ENCODE measurements around the gene LNX1.
"Not testable (repeated sequence)": the region's sequence is repeated elsewhere in the genome, so short reads cannot be mapped to it uniquely, and the experiment has no call there.

The LNX1 gene

DNA sequence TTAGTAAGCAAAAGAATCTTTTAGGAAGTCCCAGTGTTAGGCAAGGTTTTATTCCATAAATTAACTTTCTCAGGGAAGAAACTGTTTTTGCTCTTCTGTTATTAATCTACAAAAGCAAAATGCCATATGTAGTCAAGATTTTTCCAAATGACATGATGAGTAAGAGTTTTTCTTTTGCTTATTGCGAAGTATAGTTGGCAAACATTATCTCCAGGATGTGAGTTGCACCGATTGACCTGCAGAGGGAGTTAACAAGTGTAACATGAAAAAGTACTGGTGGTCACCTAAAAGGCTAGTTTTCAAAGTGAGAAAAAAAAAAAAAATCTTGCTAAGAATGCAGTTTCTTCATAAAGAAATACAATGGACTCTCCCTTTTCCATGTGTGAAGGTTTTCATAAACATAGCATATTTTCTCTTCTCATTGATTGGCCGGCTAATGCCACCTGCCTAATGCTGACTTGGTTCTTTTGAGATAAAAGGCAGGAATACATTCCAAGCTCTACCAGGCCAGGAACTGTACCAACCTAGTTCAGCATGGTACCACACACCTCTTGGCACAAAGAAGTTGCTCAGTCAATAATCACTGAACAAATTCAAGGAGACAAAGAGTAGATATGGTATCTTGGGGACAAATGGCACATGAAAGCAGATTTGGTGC is 100.2 kb downstream of the LNX1 start:
- DNase-seq, result peak; percentile 2

DNA sequence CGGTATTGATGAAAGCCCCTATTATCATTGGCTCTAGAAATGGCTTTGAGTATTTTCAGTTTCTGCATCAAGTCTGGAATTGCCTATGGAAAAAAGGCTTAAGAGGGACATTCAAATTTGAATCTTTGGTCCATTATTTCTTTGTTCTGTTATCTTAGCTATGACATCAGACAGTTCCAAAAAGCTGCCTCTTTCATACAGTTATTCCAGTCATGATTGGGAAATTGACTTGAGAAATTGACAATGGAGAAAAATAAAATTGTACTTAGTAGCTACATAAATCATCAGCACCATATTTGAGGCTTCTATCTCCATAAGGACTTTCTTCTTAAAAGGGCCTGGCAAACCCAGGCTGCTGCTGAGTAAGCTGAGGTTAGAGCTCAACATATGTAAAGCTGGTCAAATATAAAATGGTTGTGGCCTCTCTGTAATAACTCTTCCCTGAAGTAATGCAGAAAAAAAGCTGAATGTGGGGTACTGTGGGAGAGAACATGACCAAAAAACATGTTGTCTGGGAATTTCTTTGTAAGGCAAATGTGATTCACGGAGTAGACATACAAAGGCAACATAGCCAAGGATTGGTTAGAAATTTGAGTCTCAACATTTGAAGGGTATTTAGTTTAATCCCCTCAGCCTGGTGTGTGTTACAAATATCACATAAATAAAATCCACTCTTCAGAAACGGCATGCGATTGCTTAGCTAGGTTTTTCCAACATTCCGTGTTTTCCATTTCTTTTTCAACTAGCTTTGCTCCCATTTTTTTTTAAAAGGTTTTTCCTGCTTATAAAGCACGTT is 100.9 kb downstream of the LNX1 start:
- DNase-seq, result no peak

GRCh38 chr4:53489279-53489889 is 101.9 kb downstream of the LNX1 start:
- DNase-seq, result no peak

- DNase-seq, result no peak
Observed at GRCh38 chr4:53487766-53488165, 103.5 kb downstream of the LNX1 start.

DNA sequence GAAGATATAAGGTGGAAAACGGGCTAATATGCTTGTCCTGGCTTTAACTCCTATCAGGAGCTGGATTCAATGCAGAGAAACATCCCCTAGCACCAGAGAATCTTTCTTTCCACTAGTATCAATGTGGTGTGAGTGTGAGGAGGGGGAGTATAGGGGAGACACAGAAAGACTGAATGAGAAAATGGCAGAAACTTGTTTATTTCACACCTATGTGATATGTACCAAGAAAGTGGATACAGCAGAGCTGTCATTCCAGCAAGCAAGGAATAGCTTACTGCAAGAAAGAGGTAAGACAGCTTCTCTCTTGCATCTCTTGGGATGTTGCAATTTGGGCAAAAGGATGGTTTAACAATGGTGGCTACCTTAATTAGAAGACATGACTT is 105.6 kb downstream of the LNX1 start:
- DNase-seq, result no peak

DNA sequence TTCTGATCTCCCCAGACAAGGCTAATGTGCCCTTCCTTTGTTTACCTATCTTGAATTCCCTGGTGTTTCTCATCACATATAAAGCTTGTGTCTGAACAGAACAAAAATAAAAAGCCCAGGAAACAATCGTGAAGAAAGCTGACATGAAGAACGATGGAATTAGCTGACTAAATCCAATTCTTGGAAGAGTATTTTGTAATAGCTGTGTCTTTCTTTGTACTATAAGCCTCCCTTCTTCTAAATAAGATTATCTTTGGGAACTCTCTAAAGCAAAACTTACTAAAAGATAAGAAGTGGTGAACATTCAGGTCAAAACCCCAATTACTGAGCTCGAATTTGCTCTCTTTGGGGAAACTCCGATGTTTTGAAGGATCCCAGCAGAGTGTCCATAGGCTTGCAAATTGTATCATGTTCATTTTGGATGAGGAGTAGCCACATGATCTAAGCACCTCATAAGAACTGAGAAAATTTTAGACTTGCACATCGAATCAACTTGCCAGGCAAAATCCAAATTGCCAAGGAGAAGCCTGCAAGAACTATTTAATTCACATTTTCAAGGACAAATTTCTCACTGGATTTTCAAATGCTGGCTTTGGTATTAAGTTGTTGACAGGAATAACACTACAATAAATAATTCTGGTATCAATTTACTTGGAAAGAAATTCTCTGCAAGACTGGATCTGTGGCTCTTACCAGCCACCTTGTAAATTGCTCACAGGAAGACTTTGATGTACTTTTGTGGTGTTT is 106.2 kb downstream of the LNX1 start:
- DNase-seq, result no peak

GRCh38 chr4:53483250-53483649 is 108.0 kb downstream of the LNX1 start:
- DNase-seq, result no peak

DNA sequence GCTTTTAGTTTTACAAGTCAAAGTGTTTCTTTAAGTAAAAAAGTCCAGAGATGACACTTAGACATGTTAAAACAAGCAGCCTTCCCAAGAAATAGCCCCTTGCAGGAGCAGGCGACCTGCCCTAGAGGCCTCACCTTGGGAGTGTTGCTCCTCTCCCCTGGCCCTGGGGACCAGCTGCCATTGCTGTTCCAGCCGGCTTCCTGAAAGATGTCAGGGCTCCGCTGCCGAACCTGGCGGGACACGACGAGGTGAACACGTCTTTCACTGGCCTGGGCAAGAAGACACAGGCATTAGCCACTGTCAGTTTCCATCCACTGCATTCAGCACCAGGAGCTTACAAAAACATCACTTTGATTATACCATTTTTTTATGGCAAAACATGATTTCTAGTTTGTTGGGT is 109.7 kb downstream of the LNX1 start:
- DNase-seq, result no peak

GRCh38 chr4:53480909-53481308 is 110.4 kb downstream of the LNX1 start:
- peak; percentile 1 for DNase-seq

DNA sequence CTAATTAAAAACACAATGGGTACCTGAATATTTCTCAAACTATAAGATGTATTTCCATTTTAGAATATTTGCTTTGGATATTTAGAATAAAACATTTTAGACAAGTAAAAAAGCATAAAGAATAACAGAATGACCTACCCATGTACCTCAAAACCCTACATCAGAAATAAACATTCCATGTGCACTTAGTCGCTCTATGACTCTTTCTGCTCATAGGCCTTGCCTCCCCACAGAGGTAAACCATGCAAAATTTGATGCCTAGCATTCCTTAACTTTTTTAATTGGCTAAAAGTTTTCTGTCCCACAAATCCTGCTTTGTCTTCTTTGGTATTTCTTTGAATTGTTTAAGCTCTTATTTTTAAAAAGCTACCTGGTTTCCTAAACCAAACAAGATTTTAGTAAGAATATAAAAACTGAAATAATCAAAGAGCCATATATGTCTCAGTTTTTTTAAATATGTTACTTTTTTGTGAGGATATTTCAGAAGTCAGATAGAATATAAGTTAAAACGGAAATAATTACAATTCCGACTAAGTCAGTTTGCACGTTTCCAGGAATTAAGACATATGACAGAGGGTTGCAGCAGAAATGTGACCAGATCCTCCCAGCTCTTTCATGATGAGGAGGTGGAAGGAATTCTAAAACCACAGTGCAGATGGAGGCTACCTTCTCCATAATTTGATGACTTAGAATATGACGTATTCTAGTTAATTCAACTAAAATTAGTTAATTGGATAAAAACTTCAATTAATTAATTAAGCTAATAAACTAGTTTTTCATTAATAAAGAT is 111.4 kb downstream of the LNX1 start:
- DNase-seq, result no peak

DNA sequence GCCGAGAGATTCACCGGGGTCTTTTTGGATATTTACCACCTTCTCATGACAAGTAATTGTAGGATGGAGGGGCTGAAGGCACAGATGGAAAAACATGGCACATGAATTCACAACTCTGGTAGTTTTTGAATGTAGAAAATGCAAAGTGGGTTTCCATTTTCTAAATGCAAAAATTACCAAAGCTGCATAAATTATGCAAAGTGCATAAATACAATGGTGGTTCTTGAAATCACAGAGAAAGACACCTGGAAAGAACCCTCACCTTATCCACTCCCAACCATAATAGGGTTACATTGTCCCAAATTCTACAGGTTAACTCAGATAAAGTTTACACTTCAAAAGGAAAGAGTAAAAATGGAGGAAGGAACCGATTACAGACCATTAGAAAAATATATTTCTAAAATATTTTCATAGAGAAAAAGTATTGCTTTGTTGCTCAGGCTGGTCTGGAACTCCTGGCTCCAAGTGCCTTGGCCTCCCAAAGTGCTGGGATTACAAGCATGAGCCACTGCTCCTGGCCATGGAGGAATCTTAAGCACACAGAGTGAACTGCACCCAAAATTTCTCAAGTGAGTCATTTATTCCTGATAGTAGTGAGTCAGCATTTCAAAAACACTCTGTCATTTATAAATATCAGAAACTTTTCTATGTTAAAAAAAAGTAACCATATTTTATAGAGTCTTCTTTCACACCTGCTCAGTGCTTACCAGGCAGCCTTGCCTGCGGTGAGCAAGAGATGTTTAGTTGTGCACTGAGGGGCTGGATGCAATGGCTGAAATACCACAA is 112.4 kb downstream of the LNX1 start:
- no peak for DNase-seq

- no peak for DNase-seq
Observed at GRCh38 chr4:53477636-53478035, 113.7 kb downstream of the LNX1 start.

GRCh38 chr4:53477038-53477565 is 114.2 kb downstream of the LNX1 start:
- no peak for DNase-seq

- no peak for DNase-seq
Observed at GRCh38 chr4:53476232-53477037, 114.9 kb downstream of the LNX1 start.

GRCh38 chr4:53466576-53466975 is 124.7 kb downstream of the LNX1 start:
- DNase-seq, result not testable (repeated sequence)

- DNase-seq, result no peak
Observed at GRCh38 chr4:53465891-53466290, 125.4 kb downstream of the LNX1 start.

- DNase-seq, result no peak
Observed at GRCh38 chr4:53465281-53465680, 126.0 kb downstream of the LNX1 start.

DNA sequence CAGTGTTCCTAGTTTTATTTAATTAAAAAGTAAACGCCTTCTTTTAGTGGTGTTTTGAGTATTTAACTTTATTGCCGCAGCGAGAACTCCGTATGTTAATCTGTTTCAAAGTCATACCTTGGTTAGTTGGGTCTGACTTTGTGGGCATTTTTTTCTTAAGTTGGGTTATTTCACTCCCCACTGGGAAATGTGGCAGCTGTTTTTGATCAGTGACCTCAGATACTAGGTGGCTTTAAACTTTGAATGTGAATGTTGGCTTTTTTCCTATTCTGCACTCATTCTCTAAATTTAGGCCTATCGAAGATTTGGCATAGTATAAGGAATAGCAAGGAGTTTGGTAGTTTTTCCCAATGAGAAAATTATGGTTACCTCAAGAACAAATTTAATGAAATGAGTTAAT is 127.9 kb downstream of the LNX1 start:
- no peak for DNase-seq

- no peak for DNase-seq
Observed at GRCh38 chr4:53461244-53461643, 130.0 kb downstream of the LNX1 start.

- DNase-seq, result no peak
Observed at GRCh38 chr4:53459548-53459947, 131.7 kb downstream of the LNX1 start.

DNA sequence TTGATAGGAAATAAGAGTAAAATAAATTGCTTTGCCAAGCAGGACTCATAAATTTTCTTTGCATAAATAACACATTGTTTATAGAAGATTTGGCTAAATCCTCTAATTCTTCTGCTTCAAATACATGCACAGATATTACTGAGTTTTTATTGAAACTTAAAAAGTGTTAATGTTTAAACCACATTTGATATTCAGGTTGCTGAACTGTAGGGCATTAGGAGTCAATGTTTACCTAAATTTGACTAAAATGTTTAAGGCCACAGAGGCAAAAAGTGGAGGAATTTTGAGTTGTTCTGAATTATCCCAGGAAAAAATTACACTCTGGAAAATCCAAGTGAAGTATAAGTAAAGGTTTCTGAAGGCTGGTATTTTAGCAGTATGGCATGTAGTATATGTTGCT is 135.1 kb downstream of the LNX1 start:
- DNase-seq, result no peak

Data from COR-L47 (cell line).